DOHH2 (cell line): ENCODE data around the gene TNFRSF4.

Source experiments
- CTCF ChIP-seq: fragments of 200-600 bp; sonication (generic); IDR thresholded peaks from one replicate; pipeline ENCODE4 v1.5.1; 2014; ENCODE audit warnings: antibody characterized with exemption, mild to moderate bottlenecking, low read depth, low read length; ENCODE audit not compliant: poor library complexity, severe bottlenecking
- EZH2phosphoT487 ChIP-seq: fragments of 200-600 bp; sonication (generic); IDR thresholded peaks from 2 replicates; pipeline ENCODE4 v1.6.1; 2017; ENCODE audit warnings: borderline replicate concordance, mild to moderate bottlenecking, antibody characterized with exemption, low read length, moderate library complexity, mixed read lengths

- no peak for TF ChIP-seq CTCF
- no peak for TF ChIP-seq EZH2phosphoT487
These were observed 34.5 kb downstream of the TNFRSF4 start for GRCh38 chr1:1179346-1179982.
